ENCODE data around the gene TMEM183A. TPM values are rescaled to one million over a fixed set of nuclear protein-coding genes. Genes with fewer than 3 reads are reported as not detected.

Gene TMEM183A
- total and polyA plus RNA-seq, 2 of the 4 experiments (the other 2 are of a cell fraction): 56.8 to 63.1 TPM

- H2BK5ac ChIP-seq (ENCODE audit: low read depth, low read length, poor library complexity, severe bottlenecking): no peak overlapping the region
- intact Hi-C loops (cut with micrococcal nuclease): no loop called here
- BruUV-seq (replicated peaks): no TSS peak
- no peak overlapping the region for H2AK9ac ChIP-seq (replicated peaks; ENCODE audit: low read depth, low read length, poor library complexity)
- H3K9me3 ChIP-seq (ENCODE audit: control insufficient read depth, insufficient read depth, low read length): no peaks in the 10 kb centered on the region
- ATAC-seq (ENCODE audit: low read depth) (no peak), DNase-seq (no peak)
- no peak overlapping the region for H4K5ac ChIP-seq (ENCODE audit: low read depth, low read length)
- peaks cover 3% of the 10 kb centered on the region; the same call in 1 of the 2 replicates for H3K27me3 ChIP-seq (ENCODE audit: control insufficient read depth, insufficient read depth, low read length)
- H4K8ac ChIP-seq (ENCODE audit: low read depth in 2 of 2, low read length in 2 of 2): no peak overlapping the region
- dilution Hi-C loops (cut with HindIII; ENCODE audit: low sequenced_read_pairs, unreplicated experiment): no loop called here
- WGBS, 2 experiments (ENCODE audit: extremely low coverage in 2 of 2, insufficient read length in 1 of 2): 71% methylated on average over 1 of the region's 4 CpGs; no CpG with 5 or more reads in 1 of the 2 experiments
- no peak overlapping the region for H2BK20ac ChIP-seq (ENCODE audit: low read depth, low read length)
- peaks cover 20% of the 10 kb centered on the region for H3K36me3 ChIP-seq (ENCODE audit: control insufficient read depth, insufficient read depth, low read length)
- H3K18ac ChIP-seq (ENCODE audit: low read depth, low read length): no peak overlapping the region
- no peak overlapping the region for H3K9ac ChIP-seq (ENCODE audit: low read depth, low read length)
- H3K27ac ChIP-seq (ENCODE audit: insufficient read depth, low read length): no peak overlapping the region
- H3K4ac ChIP-seq (ENCODE audit: low read depth, low read length): no peak overlapping the region
- H2AK5ac ChIP-seq (ENCODE audit: low read depth, low read length): no peak overlapping the region
- POLR2A ChIA-PET (ENCODE audit: unreplicated experiment): no interaction called here
- H3K4me3 ChIP-seq (ENCODE audit: insufficient read depth, low read depth, low read length): no peak overlapping the region
- in situ Hi-C loops (cut with MboI; ENCODE audit: low sequenced_read_pairs): no loop called here
- no peak for TF ChIP-seq CHD1 (IDR thresholded peaks at IDR 0.05; ENCODE audit: low read depth, low read length)
- TF ChIP-seq RCOR1 (IDR thresholded peaks at IDR 0.05; ENCODE audit: insufficient replicate concordance, low read length): no peak
- TF ChIP-seq MXI1 (IDR thresholded peaks at IDR 0.05; ENCODE audit: borderline replicate concordance, low read depth, low read length): no peak
- no peak for TF ChIP-seq MAFK (IDR thresholded peaks at IDR 0.05; ENCODE audit: low read depth, low read length)
- no peak for TF ChIP-seq BHLHE40 (IDR thresholded peaks at IDR 0.05; ENCODE audit: low read depth, low read length)
- TF ChIP-seq POLR2A (IDR thresholded peaks at IDR 0.05; ENCODE audit: low read depth, low read length): no peak
- TF ChIP-seq RAD21 (IDR thresholded peaks at IDR 0.05; ENCODE audit: low read length): no peak
- no peak for TF ChIP-seq NFE2L2 (IDR thresholded peaks at IDR 0.05; ENCODE audit: low read depth, low read length)
- TF ChIP-seq, protein P1, sequence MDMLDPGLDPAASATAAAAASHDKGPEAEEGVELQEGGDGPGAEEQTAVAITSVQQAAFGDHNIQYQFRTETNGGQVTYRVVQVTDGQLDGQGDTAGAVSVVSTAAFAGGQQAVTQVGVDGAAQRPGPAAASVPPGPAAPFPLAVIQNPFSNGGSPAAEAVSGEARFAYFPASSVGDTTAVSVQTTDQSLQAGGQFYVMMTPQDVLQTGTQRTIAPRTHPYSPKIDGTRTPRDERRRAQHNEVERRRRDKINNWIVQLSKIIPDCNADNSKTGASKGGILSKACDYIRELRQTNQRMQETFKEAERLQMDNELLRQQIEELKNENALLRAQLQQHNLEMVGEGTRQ (IDR thresholded peaks at IDR 0.05; ENCODE audit: low read depth, low read length): no peak
- TF ChIP-seq SMC3 (IDR thresholded peaks at IDR 0.05; ENCODE audit: low read depth, low read length): no peak
- TF ChIP-seq, protein P2, sequence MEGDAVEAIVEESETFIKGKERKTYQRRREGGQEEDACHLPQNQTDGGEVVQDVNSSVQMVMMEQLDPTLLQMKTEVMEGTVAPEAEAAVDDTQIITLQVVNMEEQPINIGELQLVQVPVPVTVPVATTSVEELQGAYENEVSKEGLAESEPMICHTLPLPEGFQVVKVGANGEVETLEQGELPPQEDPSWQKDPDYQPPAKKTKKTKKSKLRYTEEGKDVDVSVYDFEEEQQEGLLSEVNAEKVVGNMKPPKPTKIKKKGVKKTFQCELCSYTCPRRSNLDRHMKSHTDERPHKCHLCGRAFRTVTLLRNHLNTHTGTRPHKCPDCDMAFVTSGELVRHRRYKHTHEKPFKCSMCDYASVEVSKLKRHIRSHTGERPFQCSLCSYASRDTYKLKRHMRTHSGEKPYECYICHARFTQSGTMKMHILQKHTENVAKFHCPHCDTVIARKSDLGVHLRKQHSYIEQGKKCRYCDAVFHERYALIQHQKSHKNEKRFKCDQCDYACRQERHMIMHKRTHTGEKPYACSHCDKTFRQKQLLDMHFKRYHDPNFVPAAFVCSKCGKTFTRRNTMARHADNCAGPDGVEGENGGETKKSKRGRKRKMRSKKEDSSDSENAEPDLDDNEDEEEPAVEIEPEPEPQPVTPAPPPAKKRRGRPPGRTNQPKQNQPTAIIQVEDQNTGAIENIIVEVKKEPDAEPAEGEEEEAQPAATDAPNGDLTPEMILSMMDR (conservative IDR thresholded peaks at IDR 0.05; ENCODE audit: low read depth, low read length): no peak
- TF ChIP-seq FOS (IDR thresholded peaks at IDR 0.05; ENCODE audit: low read depth, low read length): no peak
- no peak for TF ChIP-seq RFX5 (IDR thresholded peaks at IDR 0.05; ENCODE audit: low read depth, low read length)
- H2BK15ac ChIP-seq (ENCODE audit: low read depth, low read length): no peak overlapping the region
- no peaks in the 10 kb centered on the region for H4K20me1 ChIP-seq (ENCODE audit: insufficient read depth, low read length)
- no peak overlapping the region for H4K91ac ChIP-seq (ENCODE audit: insufficient read depth, low read depth, low read length)
- no peak overlapping the region for H2BK120ac ChIP-seq (ENCODE audit: low read depth, low read length)
- no peak overlapping the region for H3K14ac ChIP-seq (replicated peaks; ENCODE audit: low read depth, low read length)
- peaks cover 6% of the 10 kb centered on the region for H3K9me1 ChIP-seq (ENCODE audit: insufficient read depth, low read length)
- H3K4me1 ChIP-seq (ENCODE audit: control insufficient read depth, insufficient read depth, low read length): peaks cover 8% of the 10 kb centered on the region
- CTCF ChIA-PET: no interaction called here
- H3K23ac ChIP-seq (ENCODE audit: low read depth, low read length): no peak overlapping the region
- no peak overlapping the region for H3K4me2 ChIP-seq (ENCODE audit: low read depth, low read length)
- H2AFZ ChIP-seq (replicated peaks; ENCODE audit: low read length, poor library complexity): no peak overlapping the region
- H3K79me1 ChIP-seq (ENCODE audit: low read depth in 1 of 2, low read length in 2 of 2): no peaks in the 10 kb centered on the region
- H3K56ac ChIP-seq (ENCODE audit: extremely low read depth, insufficient read depth, low read length): no peak overlapping the region
Measured at GRCh38 chr1:203049077-203049476, 41.9 kb downstream of the TMEM183A start.
